HL-60 (cell line): ENCODE measurements around the gene ZNF202.

ENCODE experiments used
- DNase-seq, 2 experiments: peaks; one replicate each; pipeline ENCODE4 v3.0.0-alpha.2; 2010 to 2020; ENCODE audit warnings: low read depth in 1 of 2, low spot score in 1 of 2
- H3K27ac ChIP-seq: fragments of 250-450 bp; sonication (Bioruptor Pico); replicated peaks from 2 replicates; pipeline ENCODE4 v1.5.1; 2020; ENCODE audit warnings: mild to moderate bottlenecking, moderate library complexity
- H3K27me3 ChIP-seq: fragments of 250-450 bp; sonication (Bioruptor Pico); 2 replicates; pipeline ENCODE4 v1.5.1; 2021; ENCODE audit warnings: mild to moderate bottlenecking, moderate library complexity; ENCODE audit not compliant: insufficient read depth, poor library complexity, severe bottlenecking
- H3K4me3 ChIP-seq: replicated peaks from 2 replicates; pipeline ENCODE4 v1.5.1; 2011; ENCODE audit warnings: mild to moderate bottlenecking, control low read depth, low read length; ENCODE audit not compliant: insufficient read depth
- CTCF ChIP-seq: IDR thresholded peaks from one replicate; pipeline ENCODE4 v1.5.1; 2011; ENCODE audit warnings: low read length, control low read depth, inconsistent platforms; ENCODE audit not compliant: insufficient read depth
- GABPA ChIP-seq: IDR thresholded peaks from 2 replicates; pipeline ENCODE4 v1.6.1; 2012; ENCODE audit warnings: low read depth
- POLR2AphosphoS5 ChIP-seq: IDR thresholded peaks from 2 replicates; pipeline ENCODE4 v1.6.1; 2012; ENCODE audit warnings: low read depth
- REST ChIP-seq: IDR thresholded peaks from 2 replicates; pipeline ENCODE4 v1.6.1; 2012; ENCODE audit warnings: low read depth; ENCODE audit not compliant: insufficient replicate concordance
- SPI1 ChIP-seq: IDR thresholded peaks from 2 replicates; pipeline ENCODE4 v1.6.1; 2012; ENCODE audit warnings: low read depth, mild to moderate bottlenecking, borderline replicate concordance

The ZNF202 gene

GRCh38 chr11:123677510-123677909 is 64.0 kb downstream of the ZNF202 start:
- no peak for DNase-seq
- Histone ChIP-seq H3K4me3 (no peak overlapping the region), H3K27me3 (no peaks in the 10 kb centered on the region), H3K27ac (no peak overlapping the region)
- no peak for TF ChIP-seq SPI1
- no peak for TF ChIP-seq POLR2AphosphoS5
- no peak for TF ChIP-seq CTCF
- no peak for TF ChIP-seq GABPA
- no peak for TF ChIP-seq REST

GRCh38 chr11:123674297-123674696 is 67.2 kb downstream of the ZNF202 start:
- Histone ChIP-seq H3K4me3 (no peak overlapping the region), H3K27ac (no peak overlapping the region), H3K27me3 (no peaks in the 10 kb centered on the region)
- TF ChIP-seq GABPA (no peak), CTCF (no peak), POLR2AphosphoS5 (no peak), REST (no peak), SPI1 (no peak)
- no peak for DNase-seq
